Activated naive CD4-positive, alpha-beta T cell treated with anti-CD3 and anti-CD28 coated beads, Interleukin-2, amount 50 U/mL, for 72 hours (primary cell): ENCODE measurements around the gene IGSF22. TPM values are rescaled to one million over a fixed set of nuclear protein-coding genes. Genes with fewer than 3 reads are reported as not detected.
A peak's percentile ranks its signal among the peaks of the same experiment; 100 is the strongest.
"Not testable (repeated sequence)": the region's sequence is repeated elsewhere in the genome, so short reads cannot be mapped to it uniquely, and the experiment has no call there.

Experiments
- ATAC-seq, 2 donors: fragments of 150-1000 bp; cut with Tn5 transposase; 2 replicates each; pipeline ENCODE4 v1.10.0; 2021; ENCODE audit warnings: mild to moderate bottlenecking in 2 of 2, moderate library complexity in 2 of 2
- DNase-seq, 2 donors: peaks; one replicate each; pipeline ENCODE4 v3.0.0; 2021 to 2022; ENCODE audit warnings: low spot score in 2 of 2
- H3K27ac Mint-ChIP-seq, 2 donors: one replicate each; pipeline ENCODE4 v1.8.0; 2022; ENCODE audit warnings: mild to moderate bottlenecking in 2 of 2, mixed read lengths in 2 of 2
- H3K36me3 Mint-ChIP-seq, 2 donors: one replicate each; pipeline ENCODE4 v1.8.0; 2022; ENCODE audit warnings: mixed read lengths in 2 of 2
- H3K9me3 Mint-ChIP-seq, 2 donors: one replicate each; pipeline ENCODE4 v1.8.0; 2022; ENCODE audit warnings: mixed read lengths in 2 of 2
- total RNA-seq, 2 donors: library from RNA; stranded (reverse); gene quantifications; one replicate each; pipeline ENCODE4 v1.2.3, GENCODE V29; 2022

The IGSF22 gene
- total RNA-seq, 2 donors from 2014 or later, result 0.19 to 0.36 TPM

DNA sequence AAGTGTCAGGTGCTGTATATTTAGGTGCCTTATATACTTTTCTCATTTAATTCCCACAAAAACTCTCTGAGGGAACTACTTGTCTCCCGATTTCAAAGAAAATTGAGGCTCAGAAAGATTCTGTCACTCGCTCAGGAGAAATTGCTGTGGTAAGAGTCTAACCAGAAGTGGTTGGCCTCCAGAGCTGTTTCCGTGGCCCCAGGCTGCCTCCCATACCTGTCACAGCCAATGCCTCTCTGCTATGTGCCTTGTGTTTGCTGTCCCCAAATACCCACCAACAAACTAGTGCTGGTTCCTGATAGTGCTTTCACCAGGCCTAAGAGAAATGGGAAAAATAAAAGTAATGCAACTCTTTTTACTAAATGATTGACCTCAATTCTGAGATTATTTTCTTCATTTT lies 48.4 kb downstream of the IGSF22 start:
- no peak for ATAC-seq
- Mint-ChIP-seq H3K27ac (no peak overlapping the region), H3K36me3 (no peaks in the 10 kb centered on the region), H3K9me3 (no peaks in the 10 kb centered on the region)
- no peak for DNase-seq

DNA sequence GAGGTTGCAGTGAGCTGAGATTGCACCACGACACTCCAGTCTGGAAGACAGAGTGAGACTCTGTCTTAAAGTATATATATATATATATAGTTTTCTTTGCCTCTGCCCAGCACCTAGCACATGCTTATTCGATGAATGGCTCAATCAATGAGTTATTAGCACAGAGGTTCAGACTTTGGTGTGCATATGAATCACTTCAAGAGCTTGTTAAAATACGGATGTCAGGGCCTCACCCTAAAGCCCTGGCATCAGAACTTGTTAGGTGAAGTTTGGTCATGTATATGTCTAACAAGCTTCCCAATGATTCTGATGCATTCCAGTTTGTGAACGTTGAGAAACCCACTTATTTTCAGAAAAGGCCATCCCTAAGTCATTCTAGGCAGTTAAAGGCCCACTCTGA lies 49.2 kb downstream of the IGSF22 start:
- Mint-ChIP-seq H3K27ac (no peak overlapping the region), H3K36me3 (no peaks in the 10 kb centered on the region), H3K9me3 (no peaks in the 10 kb centered on the region)
- ATAC-seq (no peak), DNase-seq (no peak)

DNA sequence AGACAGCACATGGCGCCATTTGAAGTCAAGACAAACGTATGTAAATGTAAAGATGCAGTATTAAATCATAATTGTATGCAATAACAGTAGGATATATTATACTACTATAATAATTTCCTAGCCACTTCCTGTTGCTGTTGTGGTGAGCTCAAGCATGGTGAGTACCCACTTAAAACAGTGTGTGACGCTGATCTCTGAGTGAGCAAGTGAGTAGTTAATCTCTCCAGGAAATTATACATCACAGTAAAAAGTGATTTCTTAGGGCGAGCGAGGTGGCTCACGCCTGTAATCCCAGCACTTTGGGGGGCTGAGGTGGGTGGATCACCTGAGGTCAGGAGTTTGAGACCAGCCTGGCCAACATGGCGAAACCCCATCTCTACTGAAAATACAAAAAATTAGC lies 53.8 kb downstream of the IGSF22 start:
- peak in 1 of 2 donors; percentile 24 for DNase-seq
- peak; percentile 79 to 83 for ATAC-seq

DNA sequence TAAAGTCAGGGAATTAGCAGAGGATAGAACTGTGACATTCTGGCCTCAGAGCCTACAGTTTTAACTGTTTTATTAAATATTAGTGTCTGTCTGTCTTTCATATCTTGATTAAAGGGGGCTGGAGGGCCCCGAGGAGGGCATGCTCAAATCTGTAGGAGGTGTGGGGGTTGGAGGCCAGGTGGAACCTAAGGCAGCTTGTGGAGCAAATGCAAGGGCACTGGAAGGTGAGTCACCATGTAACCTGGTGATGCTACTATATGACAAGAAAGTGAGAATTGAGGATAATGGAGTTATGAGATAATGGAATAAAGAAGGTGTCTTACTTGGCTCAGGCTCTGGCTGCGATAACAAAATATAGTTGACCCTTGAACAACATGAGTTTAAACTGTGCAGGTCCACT lies 54.7 kb downstream of the IGSF22 start:
- ATAC-seq (peak; percentile 28 to 57), DNase-seq (peak in 1 of 2 donors; percentile 15)
- H3K9me3 Mint-ChIP-seq, result no peaks in the 10 kb centered on the region
- peak overlapping the region in 1 of 2 donors; percentile 54 for H3K27ac Mint-ChIP-seq
- no peaks in the 10 kb centered on the region for H3K36me3 Mint-ChIP-seq

More for the DNA sequence above, 53.8 kb downstream of the IGSF22 start:
- peak overlapping the region; percentile 78 to 93 for H3K27ac Mint-ChIP-seq
- not testable (repeated sequence) for H3K36me3 Mint-ChIP-seq, H3K9me3 Mint-ChIP-seq

DNA sequence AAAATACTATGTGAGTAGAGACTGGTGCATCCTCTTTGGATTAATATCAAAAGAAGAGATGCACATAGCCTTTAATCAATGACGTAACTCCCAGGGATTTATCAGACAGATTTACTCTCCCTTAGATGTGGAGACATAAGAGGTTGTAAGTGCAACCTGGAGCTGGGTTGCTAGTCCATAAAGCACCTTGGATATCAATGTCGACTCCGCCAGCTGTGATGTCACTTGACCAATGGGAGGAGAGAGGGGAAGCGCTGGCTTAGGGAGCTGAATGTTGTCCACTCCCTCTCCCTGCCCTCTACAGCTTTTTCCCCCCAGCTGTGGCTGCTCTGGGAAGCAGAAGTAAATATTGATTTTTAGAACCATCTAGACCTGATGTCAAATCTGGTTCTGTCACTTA lies 56.3 kb downstream of the IGSF22 start:
- ATAC-seq, result no peak
- H3K36me3 Mint-ChIP-seq, result no peaks in the 10 kb centered on the region
- DNase-seq, result no peak
- H3K9me3 Mint-ChIP-seq, result no peaks in the 10 kb centered on the region
- H3K27ac Mint-ChIP-seq, result peak overlapping the region in 1 of 2 donors; percentile 21

DNA sequence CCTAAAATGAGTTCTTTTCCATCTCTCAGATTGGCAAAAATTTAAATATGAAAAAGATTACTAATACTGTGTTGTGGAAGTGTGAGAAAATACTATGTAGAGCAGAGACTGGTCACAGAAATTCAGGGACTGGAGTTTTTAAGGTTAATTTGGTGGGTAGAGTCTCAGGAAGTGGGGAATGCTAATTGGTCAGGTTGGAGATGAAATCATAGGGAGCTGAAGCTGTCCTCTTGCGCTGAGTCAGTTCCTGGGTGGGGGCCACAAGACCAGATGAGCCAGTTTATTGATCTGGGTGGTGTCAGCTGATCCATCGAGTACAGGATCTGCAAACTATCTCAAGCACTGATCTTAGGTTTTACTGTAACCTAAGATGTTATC lies 56.8 kb downstream of the IGSF22 start:
- ATAC-seq, result peak; percentile 61 to 79
- H3K27ac Mint-ChIP-seq, result peak overlapping the region; percentile 10 to 21

DNA sequence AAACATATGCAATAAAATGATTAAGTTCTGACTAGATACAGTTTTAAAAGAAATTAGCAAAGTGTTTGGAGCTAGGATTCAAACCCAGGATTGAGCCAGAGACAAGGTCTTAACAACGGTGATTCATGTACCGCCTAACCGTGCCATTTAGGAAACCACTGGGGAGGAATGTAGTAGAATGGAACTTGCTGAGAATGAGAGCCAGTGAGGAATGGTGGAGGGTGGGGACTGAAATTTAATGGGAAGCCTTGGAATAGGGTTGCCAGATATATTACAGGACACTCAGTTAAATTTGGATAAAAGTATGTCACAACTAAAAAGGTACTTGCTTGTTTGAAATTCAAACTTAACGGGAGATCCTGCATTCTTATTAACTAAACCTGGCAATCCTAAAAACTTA lies 57.9 kb downstream of the IGSF22 start:
- no peaks in the 10 kb centered on the region for H3K9me3 Mint-ChIP-seq
- H3K36me3 Mint-ChIP-seq, result no peaks in the 10 kb centered on the region
- no peak overlapping the region for H3K27ac Mint-ChIP-seq

More for the DNA sequence above, 56.8 kb downstream of the IGSF22 start:
- DNase-seq, result no peak
- no peaks in the 10 kb centered on the region for H3K36me3 Mint-ChIP-seq
- H3K9me3 Mint-ChIP-seq, result no peaks in the 10 kb centered on the region

DNA sequence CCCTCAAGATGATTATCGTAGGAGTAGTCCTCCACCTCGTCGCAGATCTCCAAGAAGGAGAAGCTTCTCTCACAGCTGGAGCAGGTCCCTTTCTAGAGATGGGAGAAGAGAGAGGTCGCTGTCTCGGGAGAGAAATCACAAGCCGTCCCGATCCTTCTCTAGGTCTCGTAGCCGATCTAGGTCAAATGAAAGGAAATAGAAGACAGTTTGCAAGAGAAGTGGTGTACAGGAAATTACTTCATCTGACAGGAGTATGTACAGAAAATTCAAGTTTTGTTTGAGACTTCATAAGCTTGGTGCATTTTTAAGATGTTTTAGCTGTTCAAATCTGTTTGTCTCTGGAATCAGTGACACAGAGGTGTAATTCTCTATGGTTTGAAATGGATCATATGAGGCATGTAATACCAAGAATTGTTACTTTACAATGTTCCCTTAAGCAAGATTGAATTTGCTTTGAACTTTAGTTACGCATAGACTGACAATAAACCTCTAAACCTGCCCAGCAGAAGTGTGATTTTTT lies 60.6 kb downstream of the IGSF22 start:
- peak overlapping the region in 1 of 2 donors; percentile 82 for H3K27ac Mint-ChIP-seq
- not testable (repeated sequence) for H3K36me3 Mint-ChIP-seq, DNase-seq, H3K9me3 Mint-ChIP-seq
- peak in 1 of 2 donors; percentile 66 for ATAC-seq

More for the DNA sequence above, 57.9 kb downstream of the IGSF22 start:
- ATAC-seq (no peak), DNase-seq (no peak)

DNA sequence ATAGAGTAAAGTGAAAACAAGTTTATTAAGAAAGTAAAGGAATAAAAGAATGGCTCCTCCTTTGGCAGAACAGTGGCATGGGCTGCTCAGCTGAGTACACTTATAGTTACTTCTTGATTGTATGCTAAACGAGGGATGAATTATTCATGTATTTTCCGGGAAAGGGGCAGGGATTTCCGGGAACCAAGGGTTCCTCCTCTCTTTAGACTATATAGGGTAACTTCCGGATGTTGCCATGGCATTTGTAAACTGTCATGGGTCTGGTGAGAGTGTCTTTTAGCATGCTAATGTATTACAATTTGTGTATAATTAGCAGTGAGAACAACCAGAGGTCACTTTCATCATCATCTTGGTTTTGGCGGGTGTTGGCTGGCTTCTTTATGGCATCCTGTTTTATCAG lies 68.3 kb downstream of the IGSF22 start:
- Mint-ChIP-seq H3K36me3 (no peaks in the 10 kb centered on the region), H3K27ac (peak overlapping the region in 1 of 2 donors; percentile 71), H3K9me3 (no peaks in the 10 kb centered on the region)
- no peak for ATAC-seq
- no peak for DNase-seq

Other genes starting within 250 kb of the IGSF22 start
- 10 to 100 TPM; 34.0 to 45.0 TPM for gene TSG101, start 199.2 kb downstream of the IGSF22 start, total RNA-seq
- 10 to 100 TPM; 11.3 to 17.8 TPM for gene UEVLD, start 137.5 kb downstream of the IGSF22 start, total RNA-seq
- gene MISFA, start 126.4 kb downstream of the IGSF22 start, total RNA-seq, result 1 to 10 TPM in 1 of 2 donors, under 1 TPM in 1; 0.93 to 4.0 TPM
- 10 to 100 TPM; 15.5 to 30.5 TPM for gene SPTY2D1, start 91.8 kb downstream of the IGSF22 start, total RNA-seq
- 1 to 10 TPM in 1 of 2 donors, under 1 TPM in 1; 0.16 to 1.5 TPM for gene TMEM86A, start 27.4 kb downstream of the IGSF22 start, total RNA-seq
- not detected for gene PTPN5, start 65.6 kb upstream of the IGSF22 start, total RNA-seq
- not detected for gene MRGPRX1, start 213.2 kb upstream of the IGSF22 start, total RNA-seq